Loucy (cell line): ENCODE results near the gene DLGAP1.

ENCODE experiments used
- CTCF ChIP-seq: fragments of 200-600 bp; sonication (generic); conservative IDR thresholded peaks from 2 replicates; pipeline ENCODE4 v1.5.1; 2014; ENCODE audit warnings: mild to moderate bottlenecking, antibody characterized with exemption, low read length
- EZH2phosphoT487 ChIP-seq: fragments of 200-600 bp; IDR thresholded peaks from 2 replicates; pipeline ENCODE4 v1.6.1; 2018; ENCODE audit warnings: antibody characterized with exemption, mild to moderate bottlenecking, moderate library complexity, borderline replicate concordance

DNA sequence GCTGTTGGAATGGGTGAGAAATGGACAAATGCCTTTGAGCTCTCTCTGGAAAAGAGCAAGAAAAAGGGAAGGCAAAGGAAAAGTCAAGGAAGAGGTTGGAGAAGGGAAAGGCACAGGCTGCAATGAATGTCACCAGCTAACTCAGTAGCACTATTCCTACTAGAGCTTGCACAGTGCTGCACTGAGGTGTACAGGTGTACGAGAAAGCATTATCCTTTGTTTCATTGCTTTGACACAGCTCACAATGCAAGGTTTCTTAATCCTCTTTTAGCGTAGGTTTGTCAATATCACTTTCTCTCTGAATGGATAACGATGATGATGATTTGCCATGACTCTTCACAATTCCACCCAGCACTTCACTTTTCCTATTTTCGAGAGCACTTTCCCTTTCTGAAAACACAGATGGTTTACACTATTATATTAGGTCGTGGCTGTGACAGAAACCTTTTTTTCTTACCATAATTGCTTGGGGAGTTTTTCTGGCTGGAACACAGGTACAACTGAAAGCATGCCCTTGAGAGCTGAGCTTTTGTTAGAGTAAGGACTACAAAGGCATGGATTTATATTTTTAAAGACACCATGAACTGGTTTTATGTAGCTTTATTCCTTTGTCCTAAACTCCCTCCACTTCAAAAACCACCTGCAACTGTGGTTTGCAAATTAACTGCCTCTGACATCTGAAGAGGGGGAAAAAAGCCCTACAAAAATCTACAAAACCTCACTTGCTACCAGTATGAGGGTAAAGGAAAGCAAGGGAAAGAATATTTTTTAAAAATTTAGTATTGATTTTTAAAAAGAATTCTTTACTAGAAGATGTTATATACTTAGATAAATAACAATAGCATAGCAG, 739.7 kb downstream of the DLGAP1 start:
- TF ChIP-seq EZH2phosphoT487 (no peak), CTCF (no peak)
